B cell (primary cell): ENCODE data around the gene ORM1. TPM values are rescaled to one million over a fixed set of nuclear protein-coding genes. Genes with fewer than 3 reads are reported as not detected.

Experiments
- ATAC-seq: fragments of 200-7000 bp; cut with Tn5 transposase; one replicate; pipeline ENCODE4 v1.10.0; 2021; ENCODE audit warnings: low read depth, mild to moderate bottlenecking, moderate number of reproducible peaks, moderate library complexity
- CTCF ChIA-PET: fragments of 350-600 bp; sonication (Branson Sonifier 250); formaldehyde crosslinking; loops from one replicate; lab custom pipeline; 2021; ENCODE audit warnings: antibody characterized with exemption, inconsistent platforms; lab: Charles Lee
- POLR2A ChIA-PET: fragments of 350-600 bp; sonication (Branson Sonifier 250); formaldehyde crosslinking; loops from one replicate; lab custom pipeline; 2021; ENCODE audit warnings: antibody characterized with exemption; lab: Charles Lee
- DNase-seq: peaks from one replicate; pipeline ENCODE4 v3.0.0; 2013
- H2AFZ ChIP-seq: 2 replicates; pipeline ENCODE4 v1.6.1; 2012; ENCODE audit warnings: mild to moderate bottlenecking, low read depth, low read length; ENCODE audit not compliant: insufficient read depth, poor library complexity, severe bottlenecking
- H3K27ac ChIP-seq, 2 donors: 1 replicate in 1 of 2; 2 replicates in 1 of 2; pipeline ENCODE4 v1.5.1; 2012 to 2013; ENCODE audit warnings: low read length in 2 of 2, mild to moderate bottlenecking in 2 of 2, moderate library complexity in 1 of 2
- H3K27me3 ChIP-seq, 4 experiments: fragments of 200-600 bp in 1 of 4; sonication (generic) in 1 of 4; replicated peaks in 1 of 4; 1 replicate in 2 of 4; 2 replicates in 2 of 4; pipeline versions ENCODE4 v1.6.1 to v1.7.0; 2013 to 2016; ENCODE audit warnings: low read length in 3 of 4, mild to moderate bottlenecking in 2 of 4, mixed read lengths in 1 of 4, moderate library complexity in 1 of 4; ENCODE audit not compliant: insufficient read depth in 4 of 4, control insufficient read depth in 3 of 4; ENCODE audit errors: control extremely low read depth in 1 of 4
- H3K36me3 ChIP-seq, 2 experiments: replicated peaks in 1 of 2; 1 replicate in 1 of 2; 2 replicates in 1 of 2; pipeline versions ENCODE4 v1.6.1 to v1.7.1; 2013; ENCODE audit warnings: low read length in 1 of 2; ENCODE audit not compliant: insufficient read depth in 2 of 2, control insufficient read depth in 1 of 2; ENCODE audit errors: control extremely low read depth in 1 of 2, extremely low read depth in 1 of 2
- H3K4me1 ChIP-seq, 2 donors: fragments of 200-600 bp in 1 of 2; sonication (generic) in 1 of 2; 1 replicate in 1 of 2; 2 replicates in 1 of 2; pipeline versions ENCODE4 v1.5.1 to v1.6.1; 2013 to 2017; ENCODE audit warnings: low read length in 2 of 2; ENCODE audit not compliant: control insufficient read depth in 2 of 2, insufficient read depth in 2 of 2
- H3K4me2 ChIP-seq: replicated peaks from 2 replicates; pipeline ENCODE3; 2012; ENCODE audit warnings: mild to moderate bottlenecking, low read depth, low read length; ENCODE audit not compliant: poor library complexity, severe bottlenecking
- H3K4me3 ChIP-seq, 5 experiments: fragments of 200-600 bp in 1 of 5; sonication (generic) in 1 of 5; 1 replicate in 3 of 5; 2 replicates in 2 of 5; pipeline versions ENCODE4 v1.5.1 to v1.7.0; 2011 to 2016; ENCODE audit warnings: low read length in 4 of 5, mild to moderate bottlenecking in 4 of 5, low read depth in 2 of 5, control low read depth in 1 of 5, moderate library complexity in 1 of 5; ENCODE audit not compliant: insufficient read depth in 1 of 5; ENCODE audit errors: control extremely low read depth in 1 of 5, extremely low read depth in 1 of 5
- H3K79me2 ChIP-seq: fragments of 200-600 bp; sonication (generic); one replicate; pipeline ENCODE4 v1.6.0; 2016; ENCODE audit warnings: low read length; ENCODE audit not compliant: control insufficient read depth, insufficient read depth
- H3K9ac ChIP-seq: fragments of 200-600 bp; sonication (generic); 2 replicates; pipeline ENCODE4 v1.6.1; 2017; ENCODE audit warnings: mild to moderate bottlenecking, low read length, moderate library complexity
- H3K9me3 ChIP-seq, 3 donors: one replicate each; pipeline versions ENCODE4 v1.6.1 to v1.7.1; 2013; ENCODE audit warnings: low read length in 2 of 3; ENCODE audit not compliant: control insufficient read depth in 2 of 3, insufficient read depth in 1 of 3; ENCODE audit errors: control extremely low read depth in 1 of 3
- H4K20me1 ChIP-seq: 2 replicates; pipeline ENCODE4 v1.6.0; 2012; ENCODE audit warnings: mild to moderate bottlenecking, low read length; ENCODE audit not compliant: insufficient read depth, control insufficient read depth, poor library complexity, severe bottlenecking
- H3K27ac Mint-ChIP-seq: one replicate; pipeline ENCODE4 v1.8.0; 2021; ENCODE audit warnings: mixed read lengths
- H3K27me3 Mint-ChIP-seq: one replicate; pipeline ENCODE4 v1.8.0; 2021; ENCODE audit warnings: mixed read lengths
- H3K4me1 Mint-ChIP-seq: one replicate; pipeline ENCODE4 v1.8.0; 2021; ENCODE audit warnings: mixed read lengths
- H3K4me3 Mint-ChIP-seq: one replicate; pipeline ENCODE4 v1.8.0; 2021; ENCODE audit warnings: mixed read lengths
- H3K9me3 Mint-ChIP-seq: one replicate; pipeline ENCODE4 v1.8.0; 2022; ENCODE audit warnings: mixed read lengths; ENCODE audit not compliant: insufficient read depth
- CTCF ChIP-seq: fragments of 200-600 bp; IDR thresholded peaks from one replicate; pipeline ENCODE4 v1.8.0; 2022; ENCODE audit warnings: antibody characterized with exemption, mild to moderate bottlenecking
- EZH2 ChIP-seq: IDR thresholded peaks from 2 replicates; pipeline ENCODE4 v1.6.1; 2012; ENCODE audit warnings: borderline replicate concordance, low read depth, mild to moderate bottlenecking, moderate library complexity, low read length; ENCODE audit not compliant: insufficient read depth, poor library complexity, severe bottlenecking
- WGBS: methylation state at CpG from one replicate; pipeline ENCODE4 v1.1.5; 2013; ENCODE audit warnings: missing lambda C conversion rate; ENCODE audit not compliant: insufficient coverage; 5-methylcytosine and 5-hydroxymethylcytosine counted together
- intact Hi-C: fragments of 100-400 bp; cut with micrococcal nuclease; formaldehyde crosslinking; loops from one replicate; pipeline ENCODE4 v1.10.0; 2022
- polyA plus RNA-seq: library from polyadenylated mRNA; depleted of rRNA; stranded (reverse); fragments of >200 nt; gene quantifications from 2 replicates; pipeline ENCODE4 v1.2.3, GENCODE V29; 2012
- total RNA-seq, 2 donors: library from RNA; stranded (reverse); fragments of 120-200 nt in 1 of 2; gene quantifications; 1 replicate in 1 of 2; 2 replicates in 1 of 2; pipeline versions ENCODE4 v1.2.3 to v1.2.4, GENCODE V29; 2013 to 2022

ORM1 gene
- total and polyA plus RNA-seq, 2 donors (not counting 1 experiment from before 2014, with no cell fraction given), result 0.13 TPM; not detected in 1

GRCh38 chr9:114362394-114362793, 39.5 kb downstream of the ORM1 start:
- H3K27me3 ChIP-seq, result no peaks in the 10 kb centered on the region
- ChIA-PET POLR2A (interaction anchor here (1.0 to 8.6 kb wide), 4 partner anchors 10 to 35 kb away, joined by 3 to 108 read pairs (median 5); partner anchors contain the start of gene AKNA), CTCF (interaction anchor here (0.9 to 2.6 kb wide), 3 partner anchors 10 to 26 kb away, joined by 3 to 7 read pairs (median 6); partner anchors contain the start of gene AKNA)
- WGBS, result 65% methylated on average over 12 of the region's 12 CpGs
- no peak for DNase-seq
- Mint-ChIP-seq H3K27ac (peak overlapping the region; percentile 94), H3K4me3 (no peak overlapping the region), H3K4me1 (peaks cover 55% of the 10 kb centered on the region), H3K27me3 (no peaks in the 10 kb centered on the region), H3K9me3 (peaks cover 3% of the 10 kb centered on the region)
- peaks cover 9 to 89% of the 10 kb centered on the region in 2 experiments for H3K36me3 ChIP-seq
- H4K20me1 ChIP-seq, result peaks cover 49% of the 10 kb centered on the region
- intact Hi-C loops, result loop anchor here (5.0 kb wide), 1 partner anchor 35 kb away; no protein-coding TSS in a partner anchor
- peaks cover 81% of the 10 kb centered on the region for H3K79me2 ChIP-seq
- peak overlapping the region; percentile 26 to 75 for H3K27ac ChIP-seq
- TF ChIP-seq EZH2 (no peak), CTCF (no peak)
- no peak overlapping the region for H3K9ac ChIP-seq
- no peak overlapping the region for H3K4me3 ChIP-seq
- H2AFZ ChIP-seq, result no peak overlapping the region
- ATAC-seq, result no peak
- peaks cover 48 to 58% of the 10 kb centered on the region in 2 donors for H3K4me1 ChIP-seq
- H3K9me3 ChIP-seq, result no peaks in the 10 kb centered on the region
- H3K4me2 ChIP-seq, result peak overlapping the region; percentile 9

- CTCF ChIA-PET, result interaction anchor here (0.8 to 2.6 kb wide), 4 partner anchors 11 to 22 kb away, joined by 3 to 10 read pairs (median 5); no protein-coding TSS in a partner anchor
- no peak for DNase-seq
- intact Hi-C loops, result loop anchor here (5.0 kb wide), 1 partner anchor 34 kb away; no protein-coding TSS in a partner anchor
Observed at GRCh38 chr9:114363424-114363823, 40.5 kb downstream of the ORM1 start.

More at GRCh38 chr9:114363424-114363823, 40.5 kb downstream of the ORM1 start:
- Histone ChIP-seq H3K9ac (peak overlapping the region; percentile 2), H4K20me1 (peaks cover 39% of the 10 kb centered on the region), H2AFZ (no peak overlapping the region), H3K27me3 (no peaks in the 10 kb centered on the region), H3K4me2 (peak overlapping the region; percentile 55), H3K27ac (peak overlapping the region; percentile 28 to 75), H3K4me3 (no peak overlapping the region), H3K79me2 (peaks cover 81% of the 10 kb centered on the region), H3K36me3 (peaks cover 9 to 89% of the 10 kb centered on the region in 2 experiments), H3K4me1 (peaks cover 58 to 69% of the 10 kb centered on the region in 2 donors), H3K9me3 (no peaks in the 10 kb centered on the region)
- TF ChIP-seq CTCF (no peak), EZH2 (no peak)
- H3K27ac Mint-ChIP-seq, result peak overlapping the region; percentile 94
- ATAC-seq, result no peak
- peak overlapping the region; percentile 66 for H3K4me3 Mint-ChIP-seq
- POLR2A ChIA-PET, result interaction anchor here (1.0 to 8.6 kb wide), 7 partner anchors 10 to 34 kb away, joined by 3 to 108 read pairs (median 6); partner anchors contain the start of gene AKNA
- WGBS, result 55% methylated on average over 2 of the region's 2 CpGs
- H3K27me3 Mint-ChIP-seq, result no peaks in the 10 kb centered on the region
- peaks cover 64% of the 10 kb centered on the region for H3K4me1 Mint-ChIP-seq
- peaks cover 3% of the 10 kb centered on the region for H3K9me3 Mint-ChIP-seq
